Muscle of leg (tissue), 16 donors: ENCODE measurements around the gene TENM4. TPM values are rescaled to one million over a fixed set of nuclear protein-coding genes. Genes with fewer than 3 reads are reported as not detected.
A peak's percentile ranks its signal among the peaks of the same experiment; 100 is the strongest.

Experiments used
- DNase-seq: peaks from one replicate; pipeline ENCODE4 v3.0.0; 2013
- H3K27ac ChIP-seq: one replicate; pipeline ENCODE4 v1.5.1; 2013; ENCODE audit warnings: mild to moderate bottlenecking, low read length, control low read depth
- H3K27me3 ChIP-seq: one replicate; pipeline ENCODE4 v1.6.1; 2013; ENCODE audit warnings: low read length; ENCODE audit not compliant: control insufficient read depth, insufficient read depth
- H3K36me3 ChIP-seq: one replicate; pipeline ENCODE4 v1.6.1; 2013; ENCODE audit warnings: low read length; ENCODE audit not compliant: control insufficient read depth, insufficient read depth
- H3K4me1 ChIP-seq: one replicate; pipeline ENCODE4 v1.6.1; 2013; ENCODE audit warnings: low read length; ENCODE audit not compliant: control insufficient read depth, insufficient read depth
- H3K4me3 ChIP-seq: one replicate; pipeline ENCODE4 v1.5.1; 2013; ENCODE audit warnings: low read length, control low read depth
- H3K9me3 ChIP-seq: replicated peaks from 2 replicates; pipeline ENCODE4 v1.6.1; 2013; ENCODE audit warnings: low read depth, low read length; ENCODE audit not compliant: control insufficient read depth
- WGBS: methylation state at CpG from one replicate; pipeline ENCODE4 v1.1.5; 2013; ENCODE audit warnings: missing lambda C conversion rate; ENCODE audit not compliant: insufficient coverage; 5-methylcytosine and 5-hydroxymethylcytosine counted together
- long read RNA-seq, 11 donors: transcript quantifications; one replicate each; lab custom pipeline, GENCODE V29; 2026
- polyA plus RNA-seq, 8 donors: library from polyadenylated mRNA; unstranded; fragments of 120-200 nt; gene quantifications; one replicate each; pipeline versions ENCODE4 v1.2.1 to v1.2.3, GENCODE V29; 2013; ENCODE audit warnings: inconsistent platforms in 1 of 8, low replicate concordance in 1 of 8; ENCODE audit not compliant: insufficient read length in 8 of 8, insufficient read depth in 1 of 8
- total RNA-seq: library from RNA; stranded (reverse); fragments of 120-200 nt; gene quantifications from one replicate; pipeline ENCODE4 v1.2.4, GENCODE V29; 2013

The TENM4 gene
- total RNA-seq (11.8 TPM), polyA plus RNA-seq (10 to 100 TPM in 4 of 8 donors, 1 to 10 TPM in 4; 4.6 to 13.8 (median 9.1) TPM)
- long read RNA-seq, donor 1: 0 reads
- long read RNA-seq, donor 2: 0 reads
- long read RNA-seq, donor 3: 0 reads
- long read RNA-seq, donor 4: 0 reads
- long read RNA-seq, donor 5: 0 reads
- long read RNA-seq, donor 6: 0 reads
- long read RNA-seq, donor 7: 0 reads
- long read RNA-seq, donor 8: 0 reads
- long read RNA-seq, donor 9: 0 reads
- long read RNA-seq, donor 10: 0 reads
- long read RNA-seq, donor 11: 0 reads

DNA sequence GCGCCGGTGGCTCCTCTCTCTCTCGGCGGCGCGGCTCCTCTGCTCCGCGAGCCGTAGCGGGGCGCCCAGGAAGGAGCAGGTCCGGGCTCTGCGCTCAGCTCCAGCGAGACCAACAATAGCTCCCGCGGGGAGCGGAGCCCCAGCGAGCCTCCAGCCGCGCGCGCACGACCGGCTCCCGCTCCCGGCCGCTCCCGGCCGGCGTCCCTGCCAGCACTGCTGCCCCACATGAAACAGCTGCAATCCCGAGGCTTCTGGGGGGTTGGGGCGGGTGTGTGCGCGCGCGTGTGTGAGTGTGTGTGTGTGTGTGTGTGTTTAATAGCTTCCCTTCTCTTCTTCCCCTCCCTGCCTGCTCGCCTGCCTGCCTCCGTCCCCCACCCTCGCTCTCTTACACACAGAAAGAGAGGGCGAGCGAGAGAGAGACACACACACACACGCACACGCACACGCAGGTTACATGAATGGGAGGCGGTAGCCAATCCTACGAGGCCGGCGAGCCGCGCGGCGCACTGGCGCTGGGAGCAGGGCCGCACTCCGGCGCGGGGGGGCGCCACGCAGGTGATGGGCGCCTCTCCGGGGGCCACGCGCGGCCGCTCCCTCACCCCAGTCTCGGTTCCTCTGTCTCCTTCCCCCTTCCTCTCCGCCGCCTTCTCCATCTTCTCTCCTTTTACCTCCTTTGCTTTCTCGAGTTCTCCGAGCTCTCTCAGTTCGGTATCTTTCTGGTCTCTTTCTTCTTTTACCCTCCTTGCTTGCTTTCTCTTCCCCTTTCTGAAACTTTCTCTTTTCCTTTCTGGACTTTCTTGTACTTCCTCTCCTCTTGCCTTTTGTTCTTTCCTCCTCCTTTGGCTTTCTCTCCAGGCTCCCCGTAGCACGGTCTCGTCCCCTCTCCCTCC lies at the start of gene TENM4:
Gene TENM4 (minus strand): TSS at position 460 of the 890 bp plus-strand sequence. CDS start 371,086 bp downstream, outside the sequence.
- Histone ChIP-seq H3K36me3 (no peaks in the 10 kb centered on the region), H3K9me3 (no peaks in the 10 kb centered on the region), H3K4me3 (peak within 1 kb of the TSS; percentile 74), H3K27me3 (peaks cover 42% of the 10 kb centered on the region), H3K27ac (peak within 1 kb of the TSS; percentile 61), H3K4me1 (peaks cover 36% of the 10 kb centered on the region)
- peak; percentile 92 for DNase-seq
- under 1% methylated on average over 63 of the region's 74 CpGs for WGBS

DNA sequence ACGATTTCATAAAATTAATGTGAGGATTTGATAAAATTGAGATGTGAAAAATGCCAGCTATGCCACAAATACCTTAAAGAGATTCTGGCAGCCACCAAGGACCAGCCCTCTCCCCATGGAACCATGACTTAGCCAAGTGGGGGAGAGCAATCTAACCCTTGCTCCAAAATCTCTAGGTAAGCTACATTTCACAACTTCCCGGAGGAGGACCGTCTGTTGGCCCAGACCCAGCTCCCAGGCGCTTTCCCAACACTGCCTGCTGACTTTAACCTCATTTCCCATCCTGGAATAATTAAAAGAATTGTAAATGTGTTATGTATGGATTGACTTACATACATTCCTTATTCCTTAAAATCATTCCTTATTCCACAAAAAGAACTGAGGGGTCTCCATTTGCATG lies 47.5 kb upstream of the TENM4 start:
- Histone ChIP-seq H3K9me3 (no peaks in the 10 kb centered on the region), H3K4me1 (no peaks in the 10 kb centered on the region), H3K27ac (no peak overlapping the region), H3K4me3 (no peak overlapping the region), H3K36me3 (no peaks in the 10 kb centered on the region), H3K27me3 (no peaks in the 10 kb centered on the region)
- no peak for DNase-seq
- no CpG with 5 or more reads among the region's 4 CpGs for WGBS

DNA sequence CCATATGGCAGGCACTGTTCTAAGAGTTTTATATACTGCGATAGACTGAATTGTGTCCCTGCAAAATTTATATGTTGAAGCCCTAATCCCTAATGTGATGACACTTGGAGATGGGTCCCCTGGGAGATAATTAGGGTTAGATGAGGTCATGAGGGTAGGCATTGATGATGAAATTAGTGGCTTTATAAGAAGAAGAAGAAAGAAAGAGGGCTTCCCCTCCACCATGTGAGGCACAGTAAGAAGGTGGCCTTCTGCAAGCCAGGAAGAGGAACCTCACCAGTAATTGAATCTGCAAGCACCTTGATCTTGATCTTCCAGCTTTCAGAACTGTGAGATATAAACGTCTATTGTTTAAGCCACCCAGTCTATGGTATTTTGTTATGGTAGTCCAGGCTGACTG lies 46.6 kb upstream of the TENM4 start:
- WGBS: no CpG with 5 or more reads among the region's 2 CpGs
- DNase-seq: no peak
- H3K9me3 ChIP-seq: no peaks in the 10 kb centered on the region
- H3K4me3 ChIP-seq: no peak overlapping the region
- H3K4me1 ChIP-seq: no peaks in the 10 kb centered on the region
- no peaks in the 10 kb centered on the region for H3K36me3 ChIP-seq
- no peak overlapping the region for H3K27ac ChIP-seq
- no peaks in the 10 kb centered on the region for H3K27me3 ChIP-seq

DNA sequence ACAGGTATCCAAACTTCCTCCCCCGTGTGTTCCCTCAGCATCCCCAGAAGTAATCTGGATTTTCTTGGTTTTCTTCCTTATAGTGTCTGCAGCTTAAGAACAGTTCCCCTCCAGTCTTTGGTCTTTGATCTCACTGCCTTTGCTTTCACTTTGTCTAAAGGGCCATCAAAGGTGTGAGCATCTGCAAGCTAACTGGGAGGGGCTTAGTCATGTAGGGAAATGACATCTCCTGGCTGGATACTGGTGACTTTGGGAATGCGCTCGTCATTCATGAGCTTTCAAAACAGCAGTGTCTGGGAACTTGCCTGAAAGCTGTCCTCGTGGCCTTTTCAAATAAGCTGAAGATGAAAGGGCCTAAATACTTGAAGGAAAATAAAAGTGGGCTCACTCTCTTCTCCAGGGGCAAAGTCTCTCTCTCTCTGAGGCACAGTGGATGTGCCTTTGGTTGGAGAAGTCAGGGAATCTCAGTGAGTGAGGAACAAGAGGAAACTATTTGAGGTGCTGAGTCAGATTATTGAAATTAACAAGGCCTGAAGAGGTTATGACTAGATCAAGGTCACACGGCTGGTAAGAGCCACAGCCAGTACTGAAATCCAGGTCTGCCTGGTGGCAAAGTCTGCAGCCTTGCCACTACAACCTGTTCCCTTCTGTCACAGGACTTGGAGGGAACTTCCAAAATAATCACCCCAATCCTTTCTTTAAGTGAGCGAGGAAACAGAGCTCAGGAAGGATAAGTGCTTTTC lies 45.6 kb upstream of the TENM4 start:
- H3K36me3 ChIP-seq: no peaks in the 10 kb centered on the region
- no peaks in the 10 kb centered on the region for H3K9me3 ChIP-seq
- H3K4me3 ChIP-seq: no peak overlapping the region
- no peaks in the 10 kb centered on the region for H3K27me3 ChIP-seq
- no peak for DNase-seq
- H3K4me1 ChIP-seq: no peaks in the 10 kb centered on the region
- H3K27ac ChIP-seq: no peak overlapping the region
- 44% methylated on average over 4 of the region's 6 CpGs for WGBS

DNA sequence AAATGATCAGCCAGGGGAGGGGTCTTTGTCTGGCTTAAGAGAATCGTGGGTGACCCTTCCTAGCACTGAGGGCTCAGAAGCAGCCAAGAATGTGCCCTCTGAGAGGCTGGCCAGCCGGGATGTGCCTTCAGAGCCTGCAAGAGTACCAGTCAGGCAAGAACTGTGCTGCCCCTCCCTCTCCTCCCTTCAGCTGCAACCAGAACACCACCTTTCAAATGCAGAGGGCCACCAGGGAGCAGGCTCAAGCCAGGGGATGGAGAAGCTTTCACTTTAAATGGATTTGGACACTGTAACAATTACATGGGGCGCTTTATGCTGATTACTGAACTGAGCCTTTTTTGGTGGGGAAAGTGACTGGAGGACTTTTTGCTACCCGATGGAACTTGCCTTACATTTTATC lies 44.9 kb upstream of the TENM4 start:
- 13% methylated on average over 3 of the region's 4 CpGs for WGBS
- Histone ChIP-seq H3K4me3 (no peak overlapping the region), H3K9me3 (no peaks in the 10 kb centered on the region), H3K36me3 (no peaks in the 10 kb centered on the region), H3K27ac (no peak overlapping the region), H3K4me1 (no peaks in the 10 kb centered on the region), H3K27me3 (no peaks in the 10 kb centered on the region)
- DNase-seq: no peak

DNA sequence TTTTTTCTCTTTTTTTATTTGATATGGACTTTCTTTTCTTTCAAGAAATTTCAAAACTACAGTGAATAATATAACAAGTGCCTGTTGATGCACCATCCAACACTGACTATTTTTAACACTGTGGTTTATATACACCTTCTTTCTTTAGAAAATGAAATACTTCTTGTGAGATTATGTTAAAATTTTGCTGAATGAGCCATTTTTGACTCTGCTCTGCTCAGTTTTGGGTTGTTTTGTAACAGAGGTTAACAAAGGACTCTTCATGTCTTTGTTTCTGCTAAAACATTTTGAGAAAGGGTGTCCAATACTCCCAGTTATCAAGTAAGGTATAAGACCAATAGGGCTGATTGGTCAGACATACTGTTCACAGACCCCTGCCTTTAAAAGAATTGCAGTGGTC lies 44.0 kb upstream of the TENM4 start:
- no peak overlapping the region for H3K27ac ChIP-seq
- no peaks in the 10 kb centered on the region for H3K36me3 ChIP-seq
- no peaks in the 10 kb centered on the region for H3K9me3 ChIP-seq
- DNase-seq: no peak
- no peaks in the 10 kb centered on the region for H3K27me3 ChIP-seq
- H3K4me1 ChIP-seq: no peaks in the 10 kb centered on the region
- no peak overlapping the region for H3K4me3 ChIP-seq

DNA sequence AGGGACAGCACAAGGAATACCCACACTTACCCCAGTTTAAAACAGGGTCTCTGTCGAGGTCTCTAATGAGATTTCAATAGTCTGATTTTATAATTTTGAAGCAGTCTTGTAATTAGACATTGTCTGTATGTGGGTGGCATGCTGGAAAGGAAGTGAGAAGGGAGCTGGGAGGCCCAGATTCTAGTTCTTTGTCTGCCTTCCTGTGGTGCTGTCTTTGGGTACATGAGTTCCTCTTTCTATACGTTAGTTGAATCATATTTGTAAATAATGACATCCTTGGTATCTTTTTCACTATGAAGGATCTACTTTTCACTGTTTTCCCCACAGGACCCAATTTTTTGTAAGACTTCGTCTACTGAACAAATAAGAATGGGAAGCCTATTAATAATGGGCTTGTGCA lies 42.0 kb upstream of the TENM4 start:
- H3K36me3 ChIP-seq: no peaks in the 10 kb centered on the region
- H3K27me3 ChIP-seq: no peaks in the 10 kb centered on the region
- H3K9me3 ChIP-seq: no peaks in the 10 kb centered on the region
- DNase-seq: no peak
- H3K4me3 ChIP-seq: no peak overlapping the region
- no peak overlapping the region for H3K27ac ChIP-seq
- H3K4me1 ChIP-seq: no peaks in the 10 kb centered on the region
- no CpG with 5 or more reads among the region's 3 CpGs for WGBS

DNA sequence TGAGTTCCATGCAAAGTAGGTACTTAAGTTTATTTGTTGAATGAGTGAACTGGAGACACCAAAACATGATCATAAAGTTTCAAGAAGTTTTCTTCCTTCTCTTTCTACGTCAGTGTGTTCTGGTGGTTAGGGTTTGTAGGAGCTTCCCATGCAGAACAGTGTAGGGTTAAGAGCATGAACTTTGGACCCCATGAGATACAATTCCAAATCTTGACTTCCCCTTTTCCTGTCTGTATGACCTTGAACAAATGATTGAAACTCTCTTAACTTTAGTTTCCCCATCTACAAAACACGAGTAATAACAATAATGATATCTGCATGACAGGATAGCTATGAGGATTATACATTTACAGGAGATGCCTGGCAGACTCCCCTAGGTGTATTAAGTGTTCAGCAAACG lies 41.0 kb upstream of the TENM4 start:
- Histone ChIP-seq H3K36me3 (no peaks in the 10 kb centered on the region), H3K27me3 (no peaks in the 10 kb centered on the region), H3K27ac (no peak overlapping the region), H3K4me1 (no peaks in the 10 kb centered on the region), H3K9me3 (no peaks in the 10 kb centered on the region), H3K4me3 (no peak overlapping the region)
- no CpG with 5 or more reads among the region's 3 CpGs for WGBS
- DNase-seq: no peak

DNA sequence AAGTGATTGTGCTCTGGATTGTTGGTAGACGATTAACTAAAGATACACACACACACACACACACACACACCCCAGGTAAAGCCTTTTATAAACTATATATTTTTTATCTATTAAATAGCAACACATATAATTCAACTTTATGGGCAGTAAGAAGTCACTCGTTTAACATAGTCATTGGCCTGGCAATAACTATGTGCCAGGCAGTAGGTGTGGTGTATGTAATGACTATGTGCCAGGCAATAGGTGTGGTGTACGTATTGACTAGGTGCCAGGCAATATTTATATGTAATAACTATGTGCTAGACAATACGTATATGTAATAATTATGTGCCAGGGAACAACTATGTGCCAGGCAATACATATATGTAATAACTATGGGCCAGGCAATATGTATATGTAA lies 40.0 kb upstream of the TENM4 start:
- DNase-seq: no peak
- H3K27ac ChIP-seq: no peak overlapping the region
- H3K36me3 ChIP-seq: no peaks in the 10 kb centered on the region
- no peaks in the 10 kb centered on the region for H3K27me3 ChIP-seq
- H3K4me1 ChIP-seq: no peaks in the 10 kb centered on the region
- no peak overlapping the region for H3K4me3 ChIP-seq
- peaks cover 2% of the 10 kb centered on the region for H3K9me3 ChIP-seq
- no CpG with 5 or more reads among the region's 4 CpGs for WGBS
